GM18951 (cell line): ENCODE results near the gene ZNF664.

ENCODE experiments used
- POLR2A ChIP-seq: IDR thresholded peaks from 4 replicates; pipeline ENCODE4 v1.6.1; 2011; ENCODE audit warnings: mild to moderate bottlenecking; ENCODE audit not compliant: insufficient read length, insufficient read depth; ENCODE audit errors: extremely low read depth
- in situ Hi-C: fragments of 300-500 bp; cut with MboI; formaldehyde crosslinking; loops from one replicate; pipeline ENCODE4 v1.12.0; 2022; ENCODE audit warnings: low sequenced_read_pairs, mixed read lengths, inconsistent platforms; ENCODE audit not compliant: unreplicated experiment

Gene ZNF664

GRCh38 chr12:123937707-123938591 lies 35.1 kb upstream of the ZNF664 start:
- no peak for TF ChIP-seq POLR2A
- in situ Hi-C loops, result no loop called here

GRCh38 chr12:123938679-123939480 lies 34.1 kb upstream of the ZNF664 start:
- TF ChIP-seq POLR2A, result no peak
- in situ Hi-C loops, result no loop called here

- in situ Hi-C loops, result no loop called here
These were observed 33.0 kb upstream of the ZNF664 start for GRCh38 chr12:123939716-123940626.

GRCh38 chr12:123940627-123940966 lies 32.4 kb upstream of the ZNF664 start:
- no peak for TF ChIP-seq POLR2A
- in situ Hi-C loops, result no loop called here

More at GRCh38 chr12:123939716-123940626, 33.0 kb upstream of the ZNF664 start:
- TF ChIP-seq POLR2A, result no peak

- TF ChIP-seq POLR2A, result no peak
- in situ Hi-C loops, result no loop called here
These were observed 32.0 kb upstream of the ZNF664 start for GRCh38 chr12:123941000-123941399.

GRCh38 chr12:123941624-123942237 lies 31.3 kb upstream of the ZNF664 start:
- no peak for TF ChIP-seq POLR2A
- in situ Hi-C loops, result no loop called here

GRCh38 chr12:123942238-123942653 lies 30.8 kb upstream of the ZNF664 start:
- TF ChIP-seq POLR2A, result no peak
- in situ Hi-C loops, result no loop called here

- no peak for TF ChIP-seq POLR2A
- in situ Hi-C loops, result no loop called here
These were observed 29.9 kb upstream of the ZNF664 start for GRCh38 chr12:123942911-123943648.

- no peak for TF ChIP-seq POLR2A
- in situ Hi-C loops, result no loop called here
These were observed 29.2 kb upstream of the ZNF664 start for GRCh38 chr12:123943816-123944215.

- no peak for TF ChIP-seq POLR2A
- in situ Hi-C loops, result no loop called here
These were observed 28.3 kb upstream of the ZNF664 start for GRCh38 chr12:123944696-123945095.

GRCh38 chr12:123945287-123946151 lies 27.5 kb upstream of the ZNF664 start:
- in situ Hi-C loops, result no loop called here

More at GRCh38 chr12:123945287-123946151, 27.5 kb upstream of the ZNF664 start:
- no peak for TF ChIP-seq POLR2A
